A204.1 (cell line): Measurements from ENCODE around the gene TERB1.
A peak's percentile ranks its signal among the peaks of the same experiment; 100 is the strongest.

Experiments used
- FAIRE-seq: peaks from 2 replicates; lab custom pipeline; 2012; peaks lifted over from hg19 to GRCh38; lab: Jason Lieb, UNC

TERB1 gene

DNA sequence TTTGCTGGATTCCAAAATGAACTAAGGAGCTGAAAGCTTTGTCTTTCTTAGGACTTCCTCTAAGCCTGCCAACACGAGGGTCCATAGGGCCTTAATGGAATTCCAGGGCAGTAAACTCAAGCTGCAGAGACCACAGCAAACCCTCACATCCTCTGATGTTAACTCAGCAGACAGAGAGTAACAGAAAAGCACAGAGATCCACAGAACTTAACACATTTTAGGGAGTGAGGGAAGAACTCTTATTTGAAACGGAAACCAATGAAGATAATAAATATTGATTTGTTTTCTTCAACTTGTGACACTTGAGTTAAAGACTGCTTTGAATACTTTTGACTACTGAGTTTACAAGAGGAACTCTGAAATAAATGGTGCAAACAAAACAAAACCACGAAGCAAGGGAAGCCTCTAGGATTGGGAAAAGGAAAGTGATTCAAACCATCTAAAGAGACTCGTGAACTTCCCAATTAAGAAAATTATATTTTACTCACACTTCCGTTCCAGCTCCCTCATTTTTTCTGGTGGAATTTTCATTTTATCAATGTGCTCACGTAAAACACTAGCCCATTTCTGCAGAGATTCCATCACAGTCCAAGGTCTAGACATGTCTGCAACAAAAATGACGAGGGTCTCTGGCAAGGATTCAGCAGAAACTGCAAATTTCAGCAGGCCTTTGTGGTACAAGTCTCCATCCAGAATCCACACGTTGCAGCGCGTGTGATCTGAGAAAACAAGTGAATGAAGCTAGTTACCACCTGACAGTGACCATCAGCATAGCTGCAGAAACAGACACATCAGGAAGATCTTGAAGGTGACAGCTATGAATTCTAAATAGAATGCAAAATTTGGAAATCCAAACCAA lies 59.2 kb downstream of the TERB1 start:
- FAIRE-seq = no peak

DNA sequence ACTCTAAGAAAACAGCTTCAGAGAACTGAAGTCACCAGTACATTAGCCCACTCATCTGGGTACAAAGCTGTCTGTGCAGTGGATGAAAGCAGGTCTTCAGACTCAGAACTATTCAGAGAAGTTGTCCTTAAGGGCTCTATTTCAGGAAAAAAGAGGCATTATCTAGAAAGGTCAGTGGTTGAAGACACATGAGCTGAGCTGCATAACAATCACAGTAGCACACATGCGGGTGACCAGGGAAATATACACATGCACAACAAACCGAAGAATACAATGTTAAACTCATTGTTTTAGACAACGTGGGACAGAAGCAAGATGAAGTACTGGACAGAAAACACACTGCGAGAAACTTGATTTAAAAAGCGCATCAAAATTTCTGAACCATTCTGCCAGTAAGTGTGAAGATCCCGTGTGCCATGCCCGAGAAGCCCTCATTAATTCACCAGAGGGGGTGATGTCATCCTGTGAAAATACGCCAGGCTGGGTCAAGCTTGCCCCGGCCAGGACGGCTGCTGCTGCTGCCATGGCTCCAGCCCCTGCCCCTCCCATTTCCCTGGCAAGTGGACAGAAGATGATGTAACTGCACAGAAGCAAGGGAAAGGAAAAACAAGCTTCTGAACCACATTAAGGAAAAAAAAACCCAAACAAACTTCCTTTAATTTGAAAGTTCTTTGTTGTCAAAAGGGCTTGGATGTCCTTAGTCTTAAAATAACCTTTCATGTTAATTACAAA lies 60.0 kb downstream of the TERB1 start:
- FAIRE-seq = no peak

DNA sequence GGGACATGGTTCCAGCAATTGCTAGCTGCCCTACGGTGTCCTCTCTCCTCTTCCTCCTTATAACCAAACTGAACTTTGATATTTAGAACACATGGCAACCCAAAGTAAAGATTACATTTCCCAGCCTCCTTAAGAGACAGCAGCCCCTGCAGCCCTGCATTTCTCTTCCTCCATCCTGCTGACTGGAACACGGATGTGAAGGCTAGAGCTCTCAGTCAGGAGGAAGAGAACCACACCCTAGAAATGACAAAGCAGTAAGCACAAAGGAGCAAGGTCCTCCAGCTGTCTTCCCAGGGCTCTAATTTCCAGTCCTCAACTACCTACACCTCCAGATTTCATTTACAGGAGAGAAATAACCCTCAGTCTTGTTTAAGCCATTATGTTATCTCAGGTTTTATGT lies 60.9 kb downstream of the TERB1 start:
- FAIRE-seq = no peak

DNA sequence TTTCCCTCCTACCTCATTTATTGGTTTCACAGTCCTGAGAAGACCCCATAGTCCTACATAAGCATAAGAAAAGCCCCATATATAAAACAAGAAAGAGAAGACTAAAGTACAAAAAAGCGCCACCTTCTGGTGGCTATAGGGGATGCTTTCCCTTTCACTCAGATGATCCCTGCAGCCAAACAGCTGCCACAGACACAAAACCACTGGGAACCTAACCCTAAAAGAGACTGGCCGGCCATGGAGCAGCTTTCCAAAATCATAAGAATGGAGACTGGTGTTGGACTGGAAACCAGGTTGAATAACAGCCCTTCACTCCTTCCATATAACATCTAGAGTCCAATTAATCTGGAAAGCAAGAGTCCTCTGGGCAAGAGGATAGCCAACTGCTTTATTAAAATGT lies 61.4 kb downstream of the TERB1 start:
- FAIRE-seq = no peak

DNA sequence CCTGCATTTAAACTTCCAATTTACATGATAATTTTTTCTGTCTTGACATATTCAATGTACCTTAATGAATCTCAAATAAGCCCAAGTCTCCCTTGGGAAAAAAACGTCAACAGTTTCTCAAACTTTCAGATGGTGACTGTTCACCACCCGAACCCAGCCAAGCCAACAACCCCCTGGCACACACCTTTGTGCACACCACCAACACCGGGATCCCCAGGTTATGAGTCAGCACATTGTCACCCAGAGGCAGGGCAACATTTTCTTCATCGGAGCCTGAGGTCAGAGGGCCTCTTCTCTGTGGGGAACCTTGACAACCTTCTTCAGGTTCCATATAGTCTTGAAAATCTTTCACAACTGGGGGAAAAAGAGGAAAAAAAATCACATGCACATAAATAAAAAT lies 65.5 kb downstream of the TERB1 start:
- FAIRE-seq = no peak

DNA sequence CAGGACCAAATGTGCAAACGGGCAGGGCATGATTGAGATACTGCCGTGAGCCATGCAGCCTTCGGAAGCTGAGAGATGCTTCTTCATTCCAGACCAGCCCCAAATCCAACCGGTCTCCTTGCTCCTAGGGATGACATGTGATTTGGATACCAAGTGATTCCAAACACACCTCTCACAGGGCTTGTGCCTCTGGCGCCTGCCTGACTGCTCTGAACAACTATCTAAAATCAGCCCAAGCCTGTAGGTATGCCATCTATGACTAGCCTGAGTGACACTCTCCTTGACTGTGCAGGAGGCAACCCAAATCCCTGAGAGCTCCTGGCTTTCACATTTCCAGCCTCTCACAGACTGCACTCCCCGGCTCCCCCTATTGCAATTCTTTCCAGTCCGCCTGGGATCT lies 70.3 kb downstream of the TERB1 start:
- no peak for FAIRE-seq

DNA sequence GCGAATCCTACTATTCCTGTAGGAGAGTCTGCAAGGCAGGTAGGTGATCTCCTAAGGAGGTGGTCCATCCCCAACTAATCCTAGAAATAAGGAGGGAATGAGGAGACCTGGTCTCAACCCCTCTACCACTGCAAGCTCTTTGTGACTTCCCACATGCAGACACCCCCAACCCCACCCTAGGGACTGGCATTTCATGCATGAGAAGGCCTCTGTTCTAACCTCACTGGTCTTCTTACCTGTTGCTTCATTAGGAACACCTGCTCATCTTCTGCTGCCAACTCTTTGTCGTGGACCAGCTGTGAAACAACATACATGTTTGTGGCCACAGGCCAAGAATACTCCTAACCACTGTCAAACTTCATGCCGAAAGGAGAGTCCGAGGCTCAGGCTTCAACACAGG lies 72.6 kb downstream of the TERB1 start:
- FAIRE-seq = no peak

DNA sequence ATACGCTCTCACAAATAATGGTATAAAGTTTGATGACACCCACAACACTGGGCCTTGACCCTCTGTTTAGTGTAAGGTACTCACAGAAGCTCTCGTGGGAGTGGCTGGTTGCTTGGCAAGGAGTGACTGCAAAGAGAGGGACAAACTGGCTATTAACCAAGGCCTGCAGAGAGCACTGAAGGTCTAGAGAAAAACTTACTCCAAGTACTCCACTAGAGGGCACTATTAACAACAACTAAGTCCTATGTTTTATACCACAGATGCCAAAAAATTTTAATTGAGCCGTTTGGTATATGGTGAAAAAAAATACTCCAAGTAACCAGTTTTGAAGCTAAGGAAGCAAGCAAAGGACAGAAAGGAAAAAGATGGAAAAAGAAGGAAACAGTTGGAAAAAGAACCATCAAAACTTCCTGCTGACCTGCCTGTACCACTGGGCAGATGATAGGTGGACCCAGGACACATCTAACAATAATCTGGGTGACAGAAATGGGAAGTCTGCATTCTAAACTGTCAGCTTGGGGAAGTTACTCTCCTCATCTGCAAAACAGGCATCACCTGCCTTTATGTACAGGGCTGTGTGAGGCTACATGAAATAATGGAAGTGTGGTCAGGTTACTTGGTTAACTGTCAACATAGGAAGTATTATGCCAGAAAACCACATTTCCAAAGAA lies 73.1 kb downstream of the TERB1 start:
- FAIRE-seq = peak; percentile 92

DNA sequence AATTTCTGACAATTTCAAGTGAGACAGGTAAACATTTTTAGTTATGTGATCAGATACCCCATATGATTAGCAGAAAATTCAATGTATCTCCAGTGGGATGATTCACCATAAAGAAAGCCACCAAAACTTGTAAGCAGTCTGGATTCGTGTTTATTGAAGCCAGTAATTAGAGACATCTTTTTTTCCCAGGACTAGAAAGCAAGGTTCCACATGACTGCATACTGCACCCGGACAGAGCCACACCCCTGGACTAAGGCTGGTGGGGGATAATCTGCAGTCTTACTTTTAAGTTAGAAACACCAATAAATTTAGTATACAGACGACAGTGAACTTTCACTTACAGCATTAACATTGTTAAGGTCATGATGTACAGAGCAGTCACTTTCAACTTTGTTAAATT lies 80.6 kb downstream of the TERB1 start:
- FAIRE-seq = no peak

DNA sequence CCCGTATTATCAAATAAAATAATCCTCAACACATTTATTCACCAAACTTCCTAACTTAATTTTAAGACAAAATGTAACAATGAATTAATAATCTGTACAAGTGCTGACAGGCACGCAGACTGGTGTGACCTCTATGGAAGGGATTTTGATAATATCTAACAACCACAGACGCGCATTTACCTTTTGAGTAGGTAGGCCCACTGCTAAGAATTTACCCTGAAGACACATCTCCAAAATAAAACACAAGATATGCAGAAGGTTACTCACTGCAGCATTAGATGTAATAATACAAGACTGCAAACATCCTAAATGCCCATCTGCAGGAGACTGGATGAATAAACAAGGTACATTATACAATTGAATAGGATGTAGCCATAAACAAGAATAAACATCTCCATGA lies 82.1 kb downstream of the TERB1 start:
- FAIRE-seq = no peak

DNA sequence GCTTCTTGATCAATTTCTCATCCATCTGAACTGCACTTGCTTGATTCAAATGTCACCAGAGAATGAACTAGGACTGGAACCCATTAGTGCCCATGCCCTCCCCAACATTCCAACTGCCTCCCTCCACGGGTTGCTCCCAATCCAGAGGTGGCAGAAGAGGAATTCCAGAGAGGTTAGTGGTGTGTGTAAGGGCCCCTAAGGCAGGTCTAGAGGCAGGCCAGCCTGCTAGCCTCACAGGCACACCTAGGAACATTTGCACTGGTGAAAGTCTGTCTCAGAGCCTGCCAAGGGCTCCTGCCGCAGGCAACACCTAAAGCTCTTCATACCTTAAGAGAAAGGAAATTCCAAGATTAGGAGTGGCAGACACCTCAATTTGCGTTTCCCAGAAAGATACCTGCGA lies 83.6 kb downstream of the TERB1 start:
- FAIRE-seq = no peak

DNA sequence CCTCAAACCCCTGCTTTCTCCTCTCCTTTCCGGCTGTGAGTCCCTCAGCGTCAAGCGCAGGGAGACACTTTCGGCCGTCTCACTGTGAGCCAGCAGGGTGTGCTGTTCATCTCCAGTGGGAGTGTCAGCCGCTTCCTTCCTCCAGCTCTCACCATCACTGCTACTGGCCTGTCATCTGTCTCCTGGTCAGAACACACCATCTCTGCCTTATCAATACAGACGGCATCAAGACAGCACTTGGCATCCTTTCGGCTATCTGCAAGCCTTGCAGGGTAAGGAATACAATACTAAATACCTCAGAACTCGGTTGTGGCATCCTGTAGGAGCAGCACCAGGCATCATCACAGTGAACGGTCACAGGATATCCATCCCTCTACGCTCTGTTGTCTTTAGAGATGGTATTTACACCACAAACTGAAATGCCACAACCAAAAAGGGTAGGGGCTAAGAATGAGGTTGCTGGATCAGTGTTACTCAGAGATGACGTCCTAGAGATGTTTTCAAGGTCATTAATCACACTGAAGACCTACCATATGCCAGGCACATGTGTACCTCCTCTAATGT lies 84.2 kb downstream of the TERB1 start:
- no peak for FAIRE-seq

DNA sequence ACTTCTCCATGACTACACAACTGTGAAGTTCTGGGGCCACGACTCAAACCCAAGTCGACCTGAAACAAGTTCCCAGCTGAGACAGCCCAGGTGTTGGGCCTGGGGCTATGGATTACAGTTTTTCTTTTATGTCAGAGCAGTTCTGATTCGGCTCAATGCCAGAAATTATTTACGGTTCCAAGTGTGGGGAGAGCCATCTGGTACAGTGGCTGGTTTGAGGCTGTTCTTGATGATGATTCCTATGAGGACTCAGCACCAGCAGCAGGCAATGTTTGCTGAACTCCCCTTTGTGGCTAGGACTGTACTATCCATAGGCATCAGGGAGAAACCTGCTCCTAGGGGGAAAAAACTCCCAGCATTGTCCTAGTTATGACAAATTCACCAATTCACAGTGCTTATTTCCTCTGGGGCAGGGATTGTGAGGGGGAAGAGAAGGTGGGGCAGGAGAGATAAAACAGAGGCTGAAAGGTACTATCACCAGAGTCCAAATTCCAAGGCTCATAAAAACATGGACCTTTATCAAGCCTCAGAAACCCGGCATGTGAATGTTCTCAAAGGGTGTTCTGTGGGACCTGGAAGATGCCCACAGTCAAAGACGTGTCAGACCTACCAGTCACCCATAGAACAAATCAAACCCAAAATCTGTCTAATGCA lies 86.6 kb downstream of the TERB1 start:
- no peak for FAIRE-seq

DNA sequence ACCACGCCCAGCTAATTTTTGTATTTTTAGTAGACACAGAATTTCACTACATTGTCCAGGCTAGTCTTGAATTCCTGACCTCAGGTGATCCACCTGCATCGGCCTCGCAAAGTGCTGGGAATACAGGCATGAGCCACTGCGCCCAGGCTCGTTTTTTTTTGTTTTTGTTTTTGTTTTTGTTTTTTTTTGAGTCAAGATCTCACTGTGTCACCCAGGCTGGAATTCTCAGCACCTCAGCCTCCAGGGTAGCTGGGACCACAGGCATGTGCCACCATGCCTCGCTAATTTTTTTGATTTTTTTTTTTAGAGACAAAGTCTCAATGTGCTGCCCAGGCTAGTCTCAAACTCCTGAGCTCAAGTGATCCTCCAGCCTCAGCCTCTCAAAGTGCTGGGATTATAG lies 87.3 kb downstream of the TERB1 start:
- FAIRE-seq = no peak

DNA sequence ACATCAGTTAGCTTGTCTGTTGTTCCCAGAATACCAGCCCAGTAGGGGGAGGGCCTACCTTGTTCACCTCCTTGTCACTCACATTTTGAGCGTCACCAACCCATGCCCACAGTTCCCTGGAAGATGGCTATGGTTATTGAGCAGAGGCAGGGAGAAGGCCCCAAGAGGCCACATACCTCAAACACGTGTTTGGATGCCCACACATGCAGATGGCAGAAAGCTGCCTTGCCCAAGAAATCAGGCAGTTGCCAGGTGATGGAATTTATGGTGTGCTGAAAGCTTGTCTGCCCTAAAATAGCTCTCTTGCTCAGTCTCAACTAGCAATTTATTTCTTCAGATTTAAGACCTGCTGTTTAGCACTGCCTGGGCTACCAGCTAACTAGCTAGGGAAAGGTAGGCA lies 88.3 kb downstream of the TERB1 start:
- FAIRE-seq = no peak

DNA sequence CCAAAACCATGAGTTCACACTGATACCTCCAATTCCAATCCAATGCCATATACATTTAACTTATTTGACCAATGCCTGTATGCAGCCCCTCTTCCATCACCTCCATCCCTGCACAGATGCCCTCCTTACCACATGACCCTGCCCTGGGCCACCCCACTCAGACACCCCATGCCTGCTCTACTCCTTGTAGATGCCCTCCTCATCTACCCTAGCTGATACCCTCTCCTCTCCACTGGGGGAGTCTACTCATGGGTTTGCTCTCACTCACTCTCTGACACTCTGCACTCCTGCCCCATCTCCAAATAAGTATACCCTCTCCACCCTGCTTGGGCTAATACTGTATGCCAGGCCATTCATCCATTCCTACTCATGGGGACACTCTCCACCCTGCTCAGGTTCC lies 88.9 kb downstream of the TERB1 start:
- no peak for FAIRE-seq

DNA sequence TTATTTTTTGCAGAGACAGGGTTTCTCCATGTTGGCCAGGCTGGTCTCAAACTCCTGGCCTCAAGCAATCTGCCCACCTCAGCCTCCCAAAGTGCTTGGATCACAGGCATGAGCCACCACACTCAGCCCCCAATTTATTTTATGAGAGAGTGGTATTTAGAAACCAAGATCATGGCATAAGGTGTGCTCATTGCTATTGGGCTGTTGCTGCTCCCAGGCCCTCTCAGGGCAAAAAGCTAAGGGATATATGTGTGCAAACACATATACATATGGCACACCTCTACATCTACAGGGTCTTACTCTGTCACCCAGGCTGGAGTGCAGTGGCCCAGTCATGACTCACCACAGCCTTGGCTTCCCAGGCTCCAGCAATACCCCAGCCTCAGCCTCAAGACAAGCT lies 89.8 kb downstream of the TERB1 start:
- FAIRE-seq = no peak

DNA sequence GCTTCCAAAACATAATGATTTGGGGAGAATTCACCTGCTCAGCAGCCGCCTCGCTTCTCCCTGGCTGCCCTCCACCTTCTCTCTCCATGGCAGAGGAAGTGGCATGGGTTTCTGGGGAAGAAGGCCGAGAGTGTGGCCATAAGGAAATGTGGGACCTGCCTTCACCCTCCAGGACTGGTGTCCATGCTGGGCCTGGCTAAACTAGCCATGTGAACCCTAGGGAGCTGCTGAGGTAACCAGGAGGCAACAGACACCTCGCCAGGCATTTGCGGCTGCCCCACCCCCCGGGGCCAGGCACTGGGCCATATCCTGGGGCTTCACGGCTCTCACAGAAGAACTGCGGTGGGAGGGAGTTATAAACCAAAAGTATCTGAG lies 94.9 kb downstream of the TERB1 start:
- no peak for FAIRE-seq

DNA sequence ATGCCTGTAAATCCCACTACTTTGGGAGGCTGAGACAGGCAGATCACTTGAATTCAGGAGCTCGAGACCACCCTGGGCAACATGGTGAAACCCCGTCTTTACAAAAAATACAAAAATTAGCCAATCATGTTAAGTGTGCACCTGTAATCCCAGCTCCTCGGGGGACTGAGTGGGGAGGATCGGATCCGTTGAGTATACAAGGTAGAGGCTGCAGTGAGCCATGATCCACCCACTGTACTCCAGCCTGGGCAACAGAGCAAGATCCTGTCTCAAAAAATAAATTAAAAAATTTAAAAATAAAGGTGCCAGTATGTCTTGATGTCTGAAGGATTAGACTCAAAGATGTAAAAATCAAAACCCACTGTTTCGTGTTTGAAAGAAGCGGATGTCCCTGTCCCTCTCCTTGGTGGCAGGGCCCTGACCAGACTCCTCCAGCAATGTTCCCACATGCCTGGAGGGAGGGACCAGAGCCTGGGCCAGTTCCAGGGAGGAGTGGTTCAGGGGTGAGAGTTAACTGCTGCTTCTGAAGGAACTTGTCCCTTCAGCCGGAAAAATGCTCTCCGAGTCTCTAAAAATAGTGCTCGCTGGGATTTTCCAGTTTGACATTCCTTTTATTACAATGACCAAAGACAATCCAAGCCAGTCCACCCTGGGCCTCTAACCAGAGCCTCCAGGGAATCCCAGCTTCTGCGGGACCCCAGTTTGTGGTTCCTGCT lies 95.4 kb downstream of the TERB1 start:
- FAIRE-seq = no peak
